Sigmoid colon (tissue), 3 donors: ENCODE data around the gene EPHX1.

ENCODE experiments used
- POLR2A ChIP-seq, 2 donors: fragments of 450-650 bp; IDR thresholded peaks; one replicate each; pipeline ENCODE4 v1.6.1; 2016; ENCODE audit warnings: antibody characterized with exemption in 2 of 2, mild to moderate bottlenecking in 2 of 2, moderate library complexity in 2 of 2
- TF ChIP-seq, protein P1 (sequence below), 4 experiments: fragments of 450-650 bp in 3 of 4; fragments of 200-600 bp in 1 of 4; IDR thresholded peaks; one replicate each; pipeline ENCODE4 v1.5.1; 2016 to 2019; ENCODE audit warnings: antibody characterized with exemption in 4 of 4, mild to moderate bottlenecking in 3 of 4, moderate library complexity in 2 of 4

DNA sequence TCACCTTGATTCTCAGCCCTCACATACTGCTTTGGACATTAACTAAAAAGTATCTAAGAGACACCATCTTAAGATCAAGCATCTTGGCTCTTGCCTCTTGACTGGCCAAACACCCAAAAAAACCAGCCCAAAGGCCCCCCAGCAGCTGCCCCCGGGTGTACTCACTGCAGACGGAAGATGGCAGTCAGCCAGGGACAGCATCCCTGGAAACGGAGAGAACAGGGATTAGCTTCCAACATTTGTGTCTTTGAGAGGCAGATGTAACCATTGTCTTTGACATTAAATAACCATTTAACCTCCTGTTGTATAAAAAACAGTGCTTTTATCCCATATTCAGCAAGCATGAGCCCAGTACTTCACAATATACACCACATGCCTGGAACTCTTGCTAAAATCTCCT, 61.0 kb downstream of the EPHX1 start:
- TF ChIP-seq, protein P1, sequence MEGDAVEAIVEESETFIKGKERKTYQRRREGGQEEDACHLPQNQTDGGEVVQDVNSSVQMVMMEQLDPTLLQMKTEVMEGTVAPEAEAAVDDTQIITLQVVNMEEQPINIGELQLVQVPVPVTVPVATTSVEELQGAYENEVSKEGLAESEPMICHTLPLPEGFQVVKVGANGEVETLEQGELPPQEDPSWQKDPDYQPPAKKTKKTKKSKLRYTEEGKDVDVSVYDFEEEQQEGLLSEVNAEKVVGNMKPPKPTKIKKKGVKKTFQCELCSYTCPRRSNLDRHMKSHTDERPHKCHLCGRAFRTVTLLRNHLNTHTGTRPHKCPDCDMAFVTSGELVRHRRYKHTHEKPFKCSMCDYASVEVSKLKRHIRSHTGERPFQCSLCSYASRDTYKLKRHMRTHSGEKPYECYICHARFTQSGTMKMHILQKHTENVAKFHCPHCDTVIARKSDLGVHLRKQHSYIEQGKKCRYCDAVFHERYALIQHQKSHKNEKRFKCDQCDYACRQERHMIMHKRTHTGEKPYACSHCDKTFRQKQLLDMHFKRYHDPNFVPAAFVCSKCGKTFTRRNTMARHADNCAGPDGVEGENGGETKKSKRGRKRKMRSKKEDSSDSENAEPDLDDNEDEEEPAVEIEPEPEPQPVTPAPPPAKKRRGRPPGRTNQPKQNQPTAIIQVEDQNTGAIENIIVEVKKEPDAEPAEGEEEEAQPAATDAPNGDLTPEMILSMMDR (IDR thresholded peaks at IDR 0.05): no peak
- no peak for TF ChIP-seq POLR2A (IDR thresholded peaks at IDR 0.05)
